BE2C (cell line): Measurements from ENCODE around the gene E4F1.

Experiments
- DNase-seq: peaks from one replicate; pipeline ENCODE4 v3.0.0-alpha.2; 2020
- H3K27me3 ChIP-seq: fragments of 250-450 bp; sonication (Bioruptor Pico); 2 replicates; pipeline ENCODE4 v1.5.1; 2020; ENCODE audit warnings: mild to moderate bottlenecking
- H3K36me3 ChIP-seq: fragments of 250-450 bp; sonication (Bioruptor Pico); 2 replicates; pipeline ENCODE4 v1.5.1; 2020; ENCODE audit warnings: mild to moderate bottlenecking
- H3K4me1 ChIP-seq: fragments of 250-450 bp; sonication (Bioruptor Pico); 2 replicates; pipeline ENCODE4 v1.5.1; 2020
- H3K4me3 ChIP-seq: 2 replicates; pipeline ENCODE4 v1.5.1; 2011; ENCODE audit warnings: low read depth, low read length
- H3K9me3 ChIP-seq: fragments of 250-450 bp; sonication (Bioruptor Pico); 2 replicates; pipeline ENCODE4 v1.5.1; 2020
- TF ChIP-seq, protein P1 (sequence below): IDR thresholded peaks from 2 replicates; pipeline ENCODE4 v1.5.1; 2012; ENCODE audit warnings: mild to moderate bottlenecking, low read depth, low read length

E4F1 gene

DNA sequence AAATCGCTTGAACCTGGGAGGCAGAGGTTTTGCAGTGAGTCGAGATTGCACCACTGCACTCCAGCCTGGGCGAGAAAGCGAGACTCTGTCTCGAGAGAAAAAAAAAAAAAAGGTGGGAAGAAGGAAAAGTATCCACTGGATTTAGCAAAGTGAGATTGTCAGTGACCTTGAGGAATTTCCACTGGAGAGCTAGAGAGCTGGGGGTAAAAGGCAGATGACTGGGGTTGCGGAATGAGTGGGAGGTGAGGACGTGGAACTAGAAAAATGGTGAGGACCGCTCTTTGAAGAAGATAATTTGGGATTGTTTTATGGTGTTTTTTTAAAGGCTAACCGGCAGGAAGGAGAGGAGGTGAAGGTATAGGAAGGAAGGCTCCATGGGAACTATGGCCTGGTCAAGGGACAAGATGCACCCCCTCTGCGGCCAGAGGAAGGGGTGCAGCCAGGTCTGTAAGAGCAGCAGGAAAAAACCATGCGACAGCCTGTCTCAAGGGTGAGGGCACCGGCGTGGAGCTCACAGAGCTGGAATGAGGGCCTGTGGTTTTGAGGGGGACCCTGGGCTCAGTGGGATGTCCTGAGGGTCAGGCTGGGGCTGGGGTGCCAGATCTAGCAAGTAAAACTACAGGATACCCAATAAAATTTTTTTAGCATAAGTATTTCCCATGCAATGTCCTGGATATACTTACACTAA is 18.8 kb upstream of the E4F1 start:
- peak overlapping the region; percentile 80 for H3K4me3 ChIP-seq
- peaks cover 9% of the 10 kb centered on the region for H3K4me1 ChIP-seq

DNA sequence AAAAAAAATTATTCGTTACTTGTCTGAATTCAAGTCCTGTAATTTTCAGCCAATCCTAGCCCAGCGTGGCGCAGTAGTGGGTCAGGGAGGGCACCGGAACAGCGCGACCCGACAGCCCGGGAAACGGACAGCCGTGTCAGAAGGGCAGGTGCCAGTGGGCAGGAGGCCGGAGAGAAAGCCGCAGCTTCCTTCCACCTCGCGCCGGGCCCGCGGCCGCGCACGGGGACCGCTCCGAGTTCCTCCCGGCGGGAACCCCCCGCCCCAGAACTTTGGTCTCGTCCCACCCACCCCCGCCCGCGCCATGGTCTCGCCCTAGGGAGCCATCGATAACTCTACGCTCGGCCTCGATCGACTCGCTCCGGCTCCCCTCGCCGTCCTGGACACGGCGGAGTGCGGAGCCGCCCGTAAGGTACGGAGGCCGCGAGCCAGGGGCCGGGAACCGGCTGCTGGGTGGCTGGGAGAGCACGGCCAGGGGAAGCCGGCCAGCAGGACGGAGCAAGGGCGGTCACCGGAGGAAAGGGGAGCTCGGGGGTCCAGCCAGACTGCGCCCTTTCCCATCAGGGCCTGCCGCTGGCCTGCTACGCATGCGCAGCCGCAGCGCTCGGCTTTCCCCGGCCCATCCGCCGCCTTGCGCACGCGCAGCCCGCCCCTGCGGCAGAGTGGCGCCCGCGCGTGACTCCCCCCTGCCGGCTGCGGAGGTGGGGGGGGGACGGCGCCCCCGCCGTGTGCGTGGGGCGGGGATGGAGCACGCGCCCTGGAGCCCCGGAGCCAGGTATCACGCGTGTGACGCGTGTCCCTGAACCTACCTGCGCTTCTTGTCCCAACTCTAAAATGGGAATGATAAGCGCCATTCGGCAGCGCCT is 18.1 kb upstream of the E4F1 start, which contains the start of gene MLST8:
Gene MLST8, plus strand, starts transcription at position 351 of the 863 bp plus-strand sequence. CDS start 632 bp downstream, outside the sequence.
- Histone ChIP-seq H3K27me3 (no peaks in the 10 kb centered on the region), H3K4me3 (peak within 1 kb of the TSS; percentile 80), H3K4me1 (peaks cover 9% of the 10 kb centered on the region), H3K9me3 (no peaks in the 10 kb centered on the region), H3K36me3 (peaks cover 36% of the 10 kb centered on the region)
- TF ChIP-seq, protein P1, sequence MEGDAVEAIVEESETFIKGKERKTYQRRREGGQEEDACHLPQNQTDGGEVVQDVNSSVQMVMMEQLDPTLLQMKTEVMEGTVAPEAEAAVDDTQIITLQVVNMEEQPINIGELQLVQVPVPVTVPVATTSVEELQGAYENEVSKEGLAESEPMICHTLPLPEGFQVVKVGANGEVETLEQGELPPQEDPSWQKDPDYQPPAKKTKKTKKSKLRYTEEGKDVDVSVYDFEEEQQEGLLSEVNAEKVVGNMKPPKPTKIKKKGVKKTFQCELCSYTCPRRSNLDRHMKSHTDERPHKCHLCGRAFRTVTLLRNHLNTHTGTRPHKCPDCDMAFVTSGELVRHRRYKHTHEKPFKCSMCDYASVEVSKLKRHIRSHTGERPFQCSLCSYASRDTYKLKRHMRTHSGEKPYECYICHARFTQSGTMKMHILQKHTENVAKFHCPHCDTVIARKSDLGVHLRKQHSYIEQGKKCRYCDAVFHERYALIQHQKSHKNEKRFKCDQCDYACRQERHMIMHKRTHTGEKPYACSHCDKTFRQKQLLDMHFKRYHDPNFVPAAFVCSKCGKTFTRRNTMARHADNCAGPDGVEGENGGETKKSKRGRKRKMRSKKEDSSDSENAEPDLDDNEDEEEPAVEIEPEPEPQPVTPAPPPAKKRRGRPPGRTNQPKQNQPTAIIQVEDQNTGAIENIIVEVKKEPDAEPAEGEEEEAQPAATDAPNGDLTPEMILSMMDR = peak; percentile 20; the same call in 1 of the 2 replicates
- peak; percentile 90 for DNase-seq

More for the DNA sequence above, 18.8 kb upstream of the E4F1 start:
- TF ChIP-seq, protein P1 = no peak
- no peaks in the 10 kb centered on the region for H3K9me3 ChIP-seq
- peaks cover 29% of the 10 kb centered on the region for H3K36me3 ChIP-seq
- no peaks in the 10 kb centered on the region for H3K27me3 ChIP-seq
- DNase-seq = no peak

DNA sequence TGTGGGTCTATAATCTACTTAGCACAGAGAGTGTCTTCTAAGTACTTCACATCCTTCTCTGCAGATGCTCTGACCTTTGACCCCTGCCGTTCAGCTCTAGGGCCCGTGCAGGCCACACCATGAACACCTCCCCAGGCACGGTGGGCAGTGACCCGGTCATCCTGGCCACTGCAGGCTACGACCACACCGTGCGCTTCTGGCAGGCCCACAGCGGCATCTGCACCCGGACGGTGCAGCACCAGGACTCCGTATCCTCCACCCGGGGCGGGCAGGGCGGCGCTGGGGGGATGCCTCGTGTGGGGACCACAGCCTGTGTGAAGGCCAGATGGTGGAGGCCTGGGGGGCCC is 17.5 kb upstream of the E4F1 start:
- peak overlapping the region; percentile 80 for H3K4me3 ChIP-seq
- H3K9me3 ChIP-seq = no peaks in the 10 kb centered on the region
- no peak for DNase-seq
- TF ChIP-seq, protein P1 = no peak
- H3K36me3 ChIP-seq = peaks cover 36% of the 10 kb centered on the region
- H3K4me1 ChIP-seq = peaks cover 11% of the 10 kb centered on the region
- no peaks in the 10 kb centered on the region for H3K27me3 ChIP-seq

DNA sequence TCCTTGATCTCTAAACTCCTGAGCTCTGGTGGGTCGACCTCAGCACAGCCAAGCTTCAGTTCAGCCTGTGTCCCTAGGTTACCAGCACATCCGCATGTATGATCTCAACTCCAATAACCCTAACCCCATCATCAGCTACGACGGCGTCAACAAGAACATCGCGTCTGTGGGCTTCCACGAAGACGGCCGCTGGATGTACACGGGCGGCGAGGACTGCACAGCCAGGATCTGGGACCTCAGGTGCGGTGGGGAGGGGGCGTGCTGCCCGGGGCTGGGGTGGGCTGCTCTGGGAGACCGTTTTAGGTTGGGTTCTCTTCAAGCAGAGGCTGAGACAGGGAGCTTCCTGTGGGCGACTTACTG is 17.0 kb upstream of the E4F1 start:
- Histone ChIP-seq H3K9me3 (no peaks in the 10 kb centered on the region), H3K36me3 (peaks cover 36% of the 10 kb centered on the region), H3K27me3 (no peaks in the 10 kb centered on the region), H3K4me1 (peaks cover 13% of the 10 kb centered on the region), H3K4me3 (peak overlapping the region; percentile 80)
- no peak for DNase-seq
- TF ChIP-seq, protein P1 = no peak

DNA sequence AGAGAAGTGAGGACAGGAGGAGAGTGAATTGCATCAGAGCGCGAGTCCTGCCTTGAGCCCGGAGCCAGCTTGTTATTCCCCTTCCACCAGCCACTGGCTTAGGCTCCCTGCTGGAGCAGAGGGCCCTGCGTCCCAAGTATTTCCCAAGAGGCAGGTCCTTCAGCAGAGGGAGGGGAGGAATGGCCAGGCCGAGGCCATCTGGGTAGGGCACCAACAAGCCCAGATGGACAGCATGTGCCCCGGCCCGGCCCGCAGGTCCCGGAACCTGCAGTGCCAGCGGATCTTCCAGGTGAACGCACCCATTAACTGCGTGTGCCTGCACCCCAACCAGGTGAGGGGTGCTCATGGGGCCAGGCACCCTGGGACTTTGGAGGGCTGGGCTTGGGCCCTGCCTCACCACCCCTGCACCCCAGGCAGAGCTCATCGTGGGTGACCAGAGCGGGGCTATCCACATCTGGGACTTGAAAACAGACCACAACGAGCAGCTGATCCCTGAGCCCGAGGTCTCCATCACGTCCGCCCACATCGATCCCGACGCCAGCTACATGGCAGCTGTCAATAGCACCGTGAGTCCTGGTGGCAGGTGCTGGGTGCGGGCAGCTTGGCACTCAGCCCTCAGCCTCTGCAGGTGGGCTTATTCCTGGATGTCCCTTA is 16.5 kb upstream of the E4F1 start:
- Histone ChIP-seq H3K4me3 (no peak overlapping the region), H3K36me3 (peaks cover 36% of the 10 kb centered on the region), H3K4me1 (peaks cover 13% of the 10 kb centered on the region), H3K9me3 (no peaks in the 10 kb centered on the region), H3K27me3 (no peaks in the 10 kb centered on the region)
- no peak for DNase-seq
- TF ChIP-seq, protein P1 = no peak
